ENCODE measurements around the gene ZCWPW1.

- TF ChIP-seq, protein P1, sequence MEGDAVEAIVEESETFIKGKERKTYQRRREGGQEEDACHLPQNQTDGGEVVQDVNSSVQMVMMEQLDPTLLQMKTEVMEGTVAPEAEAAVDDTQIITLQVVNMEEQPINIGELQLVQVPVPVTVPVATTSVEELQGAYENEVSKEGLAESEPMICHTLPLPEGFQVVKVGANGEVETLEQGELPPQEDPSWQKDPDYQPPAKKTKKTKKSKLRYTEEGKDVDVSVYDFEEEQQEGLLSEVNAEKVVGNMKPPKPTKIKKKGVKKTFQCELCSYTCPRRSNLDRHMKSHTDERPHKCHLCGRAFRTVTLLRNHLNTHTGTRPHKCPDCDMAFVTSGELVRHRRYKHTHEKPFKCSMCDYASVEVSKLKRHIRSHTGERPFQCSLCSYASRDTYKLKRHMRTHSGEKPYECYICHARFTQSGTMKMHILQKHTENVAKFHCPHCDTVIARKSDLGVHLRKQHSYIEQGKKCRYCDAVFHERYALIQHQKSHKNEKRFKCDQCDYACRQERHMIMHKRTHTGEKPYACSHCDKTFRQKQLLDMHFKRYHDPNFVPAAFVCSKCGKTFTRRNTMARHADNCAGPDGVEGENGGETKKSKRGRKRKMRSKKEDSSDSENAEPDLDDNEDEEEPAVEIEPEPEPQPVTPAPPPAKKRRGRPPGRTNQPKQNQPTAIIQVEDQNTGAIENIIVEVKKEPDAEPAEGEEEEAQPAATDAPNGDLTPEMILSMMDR (conservative IDR thresholded peaks at IDR 0.05; ENCODE audit: low read length) = no peak
- TF ChIP-seq EZH2phosphoT487 (IDR thresholded peaks at IDR 0.05; ENCODE audit: borderline replicate concordance, low read depth, low read length) = no peak
Measured at GRCh38 chr7:100428199-100428966, at the start of gene ZCWPW1.
